HG03354 (cell line): ENCODE measurements around the gene AMH.

ENCODE experiments used
- ATAC-seq: cut with Tn5 transposase; IDR thresholded peaks from one replicate; pipeline ENCODE4 v1.9.1; 2021; ENCODE audit warnings: mild to moderate bottlenecking; ENCODE audit not compliant: unreplicated experiment, poor library complexity, severe bottlenecking

The AMH gene

DNA sequence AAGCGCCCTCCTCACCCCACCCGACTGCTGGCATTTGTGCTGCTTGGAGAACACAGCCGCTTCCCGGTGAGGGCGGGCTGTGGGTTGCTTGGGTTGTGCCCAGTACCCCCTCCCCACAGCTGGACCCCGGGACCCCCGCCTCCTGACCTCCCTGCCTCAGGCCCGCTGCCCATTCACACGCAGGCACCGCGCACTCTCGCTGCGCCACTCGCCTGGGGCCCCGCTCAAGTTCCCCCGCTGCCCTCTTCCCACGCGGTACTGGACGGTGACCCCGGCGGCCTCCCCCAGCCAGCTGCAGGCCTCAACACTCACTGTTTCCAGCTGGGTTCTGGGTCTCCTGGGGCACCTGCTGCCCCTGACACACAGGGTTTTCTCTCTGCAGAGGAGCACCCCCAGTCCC lies 29.4 kb upstream of the AMH start:
- no peak for ATAC-seq

DNA sequence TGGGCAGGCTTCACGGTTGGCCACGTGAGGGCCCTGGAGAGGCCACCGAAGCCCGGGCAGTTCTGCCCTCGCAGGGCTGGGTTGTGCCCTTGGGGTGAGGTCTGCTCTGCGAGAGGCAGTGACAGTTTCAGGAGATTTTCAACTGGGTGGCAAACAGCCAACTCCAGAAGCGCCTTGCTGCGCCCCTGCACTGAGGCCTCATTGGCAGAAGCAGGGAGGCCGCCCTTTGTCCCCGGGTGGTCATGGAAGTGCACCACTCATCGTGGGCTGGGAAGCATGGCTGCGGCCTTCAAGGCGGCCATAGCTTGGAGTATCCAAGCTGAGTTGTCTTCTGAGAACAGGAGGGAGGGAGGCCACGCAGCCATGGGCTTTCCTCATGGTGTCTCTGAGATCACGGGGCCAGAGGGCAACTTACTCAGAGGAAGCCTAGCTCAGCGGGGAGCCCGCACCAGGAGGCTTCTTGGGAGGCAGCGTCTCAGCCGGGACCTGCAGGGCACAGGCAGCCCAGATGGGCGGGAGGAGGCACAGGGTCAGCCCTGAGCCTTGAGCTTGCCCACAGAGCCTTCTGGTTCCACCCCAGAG lies 27.8 kb upstream of the AMH start:
- ATAC-seq = no peak

DNA sequence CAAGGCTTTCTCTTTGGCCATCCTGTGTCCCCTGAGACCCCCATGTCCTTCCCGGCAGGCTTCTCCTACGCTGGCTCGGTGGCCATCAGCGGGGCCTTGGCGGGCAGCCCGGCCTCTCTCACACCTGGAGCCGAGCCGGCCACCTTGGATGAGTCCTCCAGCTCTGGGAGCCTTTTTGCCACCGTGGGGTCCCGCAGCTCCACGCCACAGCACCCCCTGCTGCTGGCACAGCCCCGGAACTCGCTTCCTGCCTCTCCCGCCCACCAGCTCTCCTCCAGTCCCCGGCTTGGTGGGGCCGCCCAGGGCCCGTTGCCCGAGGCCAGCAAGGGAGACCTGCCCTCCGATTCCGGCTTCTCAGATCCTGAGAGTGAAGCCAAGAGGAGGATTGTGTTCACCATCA lies 27.2 kb upstream of the AMH start:
- ATAC-seq = no peak

DNA sequence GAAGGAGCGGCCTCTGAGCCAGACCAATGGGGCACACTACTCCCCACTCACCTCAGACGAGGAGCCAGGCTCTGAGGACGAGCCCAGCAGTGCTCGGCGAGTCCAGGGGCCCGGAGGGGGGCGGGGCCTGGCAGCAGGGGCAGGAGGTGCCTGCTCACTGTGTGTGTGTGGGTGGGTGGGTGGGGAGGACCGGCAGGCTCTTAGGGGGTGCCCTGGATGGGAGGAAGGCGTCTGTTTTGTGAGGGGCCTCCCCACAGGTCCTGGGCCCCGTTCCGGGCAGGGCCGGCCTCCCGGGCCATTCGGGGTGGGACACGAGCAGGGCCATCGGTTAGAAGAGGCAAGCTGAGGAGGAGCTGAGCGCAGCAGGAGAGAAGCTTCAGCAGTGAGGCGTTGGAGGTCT lies 25.7 kb upstream of the AMH start:
- no peak for ATAC-seq

DNA sequence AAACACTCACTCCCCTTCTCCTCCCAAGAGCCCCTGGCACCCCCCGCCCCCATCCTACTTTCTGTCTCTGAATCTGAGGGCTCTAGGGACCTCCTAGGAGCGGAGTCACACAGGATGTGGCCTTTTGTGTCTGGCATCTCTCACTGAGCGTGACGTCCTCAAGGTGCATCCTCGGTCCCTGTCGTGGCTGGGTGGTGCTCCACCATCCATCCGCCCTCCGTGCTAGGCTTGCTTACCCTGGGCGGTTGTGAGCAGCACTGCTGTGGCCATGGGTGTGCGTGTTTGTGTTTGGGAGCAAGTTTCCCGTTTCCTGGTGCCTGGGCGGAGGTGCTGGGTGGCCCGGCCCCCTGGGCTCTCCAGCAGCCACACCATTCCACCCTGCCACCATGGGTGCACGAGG lies 25.2 kb upstream of the AMH start:
- no peak for ATAC-seq

DNA sequence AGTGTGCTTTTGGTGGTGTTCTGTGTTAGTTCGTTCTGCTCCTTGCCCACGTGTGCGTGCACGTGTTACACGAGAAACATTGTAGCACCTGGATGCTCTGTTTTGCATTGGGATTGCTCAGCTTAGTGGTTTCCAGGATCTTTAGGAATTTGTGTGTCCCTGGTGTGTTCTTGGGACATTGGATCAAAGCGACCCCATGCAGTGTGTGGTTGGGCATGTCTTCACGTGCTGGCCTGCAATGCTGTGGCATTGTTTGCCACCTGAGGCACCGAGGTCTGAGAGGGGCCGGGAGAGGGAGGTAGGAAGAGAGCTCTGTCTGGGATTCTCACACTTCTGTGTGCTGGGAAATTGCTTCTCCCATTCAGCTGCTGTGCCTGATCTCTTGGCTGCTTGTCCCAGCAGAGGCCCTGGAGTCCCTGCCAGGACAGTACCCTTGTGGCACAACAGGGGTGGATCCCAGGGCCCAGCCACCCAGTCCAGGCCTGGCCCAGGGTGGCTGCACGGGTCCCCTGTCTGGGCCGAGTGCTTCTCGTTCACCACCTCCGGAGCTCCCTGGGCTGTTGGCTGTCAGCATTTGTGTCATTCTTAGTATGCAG lies 24.3 kb upstream of the AMH start:
- ATAC-seq = no peak

GRCh38 chr19:2225415-2226050 lies 23.6 kb upstream of the AMH start:
- no peak for ATAC-seq

GRCh38 chr19:2226051-2226839 lies 22.9 kb upstream of the AMH start:
- ATAC-seq = no peak

DNA sequence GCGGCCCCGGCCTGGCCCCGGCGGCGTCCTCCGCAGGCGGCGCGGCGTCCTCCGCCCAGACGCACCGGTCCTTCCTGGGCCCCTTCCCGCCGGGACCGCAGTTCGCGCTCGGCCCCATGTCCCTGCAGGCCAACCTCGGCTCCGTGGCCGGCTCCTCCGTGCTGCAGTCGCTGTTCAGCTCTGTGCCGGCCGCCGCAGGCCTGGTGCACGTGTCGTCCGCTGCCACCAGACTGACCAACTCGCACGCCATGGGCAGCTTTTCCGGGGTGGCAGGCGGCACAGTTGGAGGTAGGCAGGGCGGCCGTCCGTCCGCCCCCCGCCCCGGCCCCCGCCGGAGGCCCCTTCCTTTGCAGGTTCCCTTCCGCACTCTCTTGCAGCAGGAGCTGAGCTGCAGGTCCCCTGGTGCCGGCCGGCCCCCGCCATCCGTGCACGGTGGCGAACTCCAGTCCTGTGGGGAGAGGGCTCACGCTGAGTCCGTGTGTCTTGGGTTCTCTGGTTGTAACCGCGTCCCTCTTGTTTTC lies 22.2 kb upstream of the AMH start:
- no peak for ATAC-seq

DNA sequence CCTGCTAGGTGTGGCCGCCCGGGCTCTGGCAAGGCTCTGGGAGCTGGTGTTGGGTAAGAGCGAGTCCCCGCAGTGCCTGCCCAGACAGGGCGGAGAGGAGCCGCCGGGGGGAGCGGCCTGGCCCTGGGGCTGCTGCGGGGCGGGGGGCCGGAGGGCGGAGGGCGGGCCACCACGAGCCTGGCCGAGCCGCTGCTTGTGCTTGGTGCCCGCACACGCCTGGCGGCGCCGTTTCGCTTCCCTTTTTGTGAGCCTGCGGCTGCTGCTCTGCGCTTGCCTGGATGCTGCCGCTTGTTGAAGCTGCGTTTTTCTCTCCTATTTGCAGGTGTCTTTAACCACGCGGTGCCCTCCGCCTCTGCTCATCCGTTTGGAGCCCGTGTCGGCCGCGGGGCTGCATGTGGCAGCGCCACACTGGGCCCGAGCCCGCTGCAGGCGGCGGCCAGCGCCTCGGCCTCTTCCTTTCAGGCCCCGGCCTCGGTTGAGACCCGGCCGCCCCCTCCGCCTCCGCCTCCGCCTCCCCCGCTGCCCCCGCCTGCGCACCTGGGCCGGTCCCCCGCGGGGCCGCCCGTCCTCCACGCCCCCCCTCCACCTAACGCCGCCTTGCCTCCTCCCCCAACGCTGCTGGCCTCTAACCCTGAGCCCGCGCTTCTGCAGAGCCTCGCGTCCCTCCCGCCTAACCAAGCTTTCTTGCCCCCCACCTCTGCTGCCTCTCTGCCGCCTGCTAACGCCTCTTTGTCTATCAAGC lies 21.5 kb upstream of the AMH start:
- ATAC-seq = no peak

DNA sequence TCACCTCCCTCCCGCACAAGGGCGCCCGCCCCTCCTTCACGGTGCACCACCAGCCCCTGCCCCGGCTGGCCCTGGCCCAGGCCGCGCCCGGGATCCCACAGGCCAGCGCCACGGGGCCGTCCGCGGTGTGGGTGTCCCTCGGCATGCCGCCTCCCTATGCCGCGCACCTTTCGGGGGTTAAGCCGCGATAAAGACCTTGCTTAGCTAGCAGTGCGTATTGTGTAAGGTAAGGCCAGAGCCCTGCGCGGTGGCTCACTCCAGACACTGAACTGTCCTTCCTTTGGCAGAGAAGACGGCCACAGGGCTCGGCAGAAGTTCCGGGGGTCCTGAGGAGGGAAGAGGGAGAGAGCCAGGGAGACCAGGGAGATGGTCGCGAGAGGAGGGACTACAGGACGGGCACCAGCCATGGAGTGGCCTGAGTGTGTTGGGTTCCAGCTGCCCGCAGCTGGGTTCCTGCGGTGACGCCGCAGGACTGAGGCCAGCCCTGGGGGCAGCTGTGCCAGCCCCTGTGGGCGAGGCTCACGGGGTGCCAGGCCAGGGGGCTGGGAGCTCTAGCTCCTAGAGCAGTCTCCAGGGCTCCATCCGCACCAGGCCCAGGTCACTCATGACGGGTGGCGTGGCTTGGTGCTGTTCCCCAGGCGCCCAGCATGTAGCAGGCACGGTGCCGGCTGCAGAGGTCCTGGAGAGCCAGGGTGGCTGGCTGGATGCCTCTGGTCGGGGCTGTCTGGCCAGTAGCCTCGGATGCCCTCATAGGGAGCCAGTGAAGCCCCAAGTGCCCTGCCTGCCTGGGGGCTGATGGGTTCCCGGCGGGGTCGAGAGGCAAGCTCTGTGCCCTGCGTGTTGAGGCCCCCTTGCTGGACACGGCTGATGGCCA lies 20.7 kb upstream of the AMH start:
- no peak for ATAC-seq

DNA sequence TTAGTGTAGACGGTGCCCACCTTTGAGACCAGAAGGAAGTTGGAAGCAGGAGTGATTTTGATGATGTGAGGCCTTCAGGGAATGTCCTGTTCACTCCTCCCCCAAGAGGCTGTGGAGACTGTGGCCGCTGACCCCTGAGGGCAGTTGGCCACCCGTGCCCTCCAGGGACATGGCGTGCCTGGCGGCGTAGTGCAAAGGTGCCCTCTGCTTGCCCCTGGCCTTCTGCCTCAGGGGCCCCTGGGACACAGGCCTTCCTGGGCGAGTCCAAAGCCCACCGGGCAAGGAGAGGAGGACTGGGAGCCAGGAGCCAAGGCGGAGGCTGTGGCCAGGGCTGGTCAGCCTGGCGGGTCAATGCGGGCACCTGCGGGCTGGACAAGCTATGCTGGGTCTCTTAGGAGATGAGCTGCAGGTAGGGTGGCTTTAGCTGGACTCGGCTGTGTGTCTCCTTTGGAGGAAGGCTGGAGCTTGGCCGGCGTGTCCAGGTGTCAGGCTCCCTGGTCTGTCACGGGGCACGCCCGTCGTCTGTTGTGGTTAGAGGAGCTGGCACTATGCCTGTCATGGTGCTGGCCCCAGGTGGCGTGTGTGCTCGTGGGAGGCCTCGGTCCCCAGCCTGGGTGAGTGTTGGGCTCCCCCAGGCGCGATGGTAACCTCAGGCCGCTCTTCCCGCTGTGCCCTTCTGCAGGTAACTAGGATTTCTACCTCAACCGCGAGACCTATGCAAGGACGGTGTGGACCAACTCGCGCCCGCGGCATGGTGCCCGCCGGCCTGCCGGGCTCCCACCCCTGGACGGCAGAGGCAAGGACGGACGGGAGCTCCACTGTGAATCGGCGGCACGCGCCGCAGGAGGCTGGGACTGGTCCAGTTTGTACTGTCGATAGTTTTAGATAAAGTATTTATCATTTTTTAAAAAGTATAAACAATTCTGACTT lies 19.8 kb upstream of the AMH start:
- ATAC-seq = no peak

DNA sequence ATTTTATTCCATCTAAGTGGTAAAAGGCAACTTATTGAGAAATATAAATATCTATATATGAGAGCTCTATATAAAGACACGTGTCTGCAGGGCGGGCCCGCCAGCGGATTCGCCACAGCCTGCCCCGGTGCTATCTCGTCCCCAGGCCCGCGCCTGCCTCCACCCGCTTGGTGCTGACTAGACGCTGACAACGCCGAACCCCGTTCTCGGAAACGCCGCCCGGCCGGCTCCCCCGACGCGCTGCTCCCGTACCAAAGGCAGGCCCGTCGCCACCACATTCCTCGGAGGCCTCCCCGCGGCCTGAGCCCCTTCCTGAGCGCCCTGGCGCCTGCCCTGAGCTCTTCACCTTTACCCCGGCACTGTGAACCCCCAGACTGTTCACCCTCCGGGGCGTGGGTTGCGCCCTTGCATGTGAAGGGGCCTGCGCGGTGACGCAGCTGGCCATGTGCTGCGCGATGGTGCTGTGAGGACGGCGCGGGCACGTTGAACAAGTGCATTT lies 19.0 kb upstream of the AMH start:
- ATAC-seq = no peak

DNA sequence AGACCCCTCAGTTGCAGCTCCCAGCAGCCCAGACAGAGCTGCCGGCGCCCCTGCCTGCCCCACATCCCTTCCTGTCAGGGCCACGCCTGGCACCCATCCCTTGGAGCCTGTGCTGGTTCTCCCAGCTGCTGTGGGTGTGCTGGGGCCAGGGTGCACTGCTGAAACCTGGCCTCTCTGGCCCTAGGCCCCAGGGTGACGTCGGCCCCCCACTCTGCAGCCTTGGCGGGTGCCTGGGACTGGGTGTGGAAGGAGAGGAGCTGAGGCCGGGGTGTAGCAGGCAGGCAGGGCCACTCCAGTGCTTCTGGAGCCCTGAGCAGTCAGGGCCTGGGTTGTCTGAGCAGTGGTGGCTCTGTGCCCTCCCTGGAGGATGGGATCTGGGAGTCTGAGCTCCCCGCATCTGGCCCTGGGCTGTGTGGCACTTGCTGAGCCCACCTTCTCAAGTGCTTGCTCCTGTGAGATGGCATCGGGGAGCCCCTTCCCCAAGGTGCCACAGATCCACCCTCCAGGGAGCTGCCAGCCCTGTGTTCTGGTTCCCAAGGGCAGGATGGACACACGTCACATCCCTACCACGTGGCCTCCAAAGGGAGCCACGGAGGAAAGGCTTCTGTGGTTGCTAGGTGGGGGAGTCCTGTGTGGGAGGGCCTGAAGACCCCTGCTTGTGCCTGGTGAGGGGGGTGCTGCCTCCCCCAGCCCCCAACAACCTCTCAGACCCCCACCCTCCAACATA lies 18.2 kb upstream of the AMH start:
- no peak for ATAC-seq

DNA sequence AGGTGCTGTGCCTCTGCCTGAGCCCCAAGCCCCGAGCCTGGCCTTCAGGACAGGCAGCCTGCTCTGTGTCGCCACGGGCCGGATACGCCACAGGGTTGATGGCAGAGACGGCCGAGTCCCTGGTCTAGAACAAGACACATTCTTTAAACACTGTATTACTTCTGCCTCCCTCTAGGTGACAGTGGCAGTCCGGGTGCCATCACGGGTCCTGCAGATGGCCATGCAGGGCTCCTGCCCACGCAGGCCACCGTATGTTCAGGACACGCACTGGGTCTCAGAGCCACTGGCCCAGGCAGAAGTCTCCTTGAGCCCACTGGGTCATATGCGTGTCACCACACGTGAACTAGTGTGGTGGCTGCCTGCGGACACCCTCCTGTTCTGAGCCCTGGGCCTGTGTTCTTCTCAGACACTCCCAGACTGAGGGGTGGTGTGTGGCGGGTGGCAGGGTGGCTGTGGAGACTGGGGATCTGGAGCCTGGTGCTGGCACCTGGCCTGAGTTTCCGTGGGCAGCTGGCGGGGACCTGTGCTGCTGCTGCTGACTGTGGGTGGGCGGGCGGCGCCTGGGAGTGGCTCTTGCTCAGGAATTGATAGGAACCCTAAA lies 17.4 kb upstream of the AMH start:
- ATAC-seq = no peak

DNA sequence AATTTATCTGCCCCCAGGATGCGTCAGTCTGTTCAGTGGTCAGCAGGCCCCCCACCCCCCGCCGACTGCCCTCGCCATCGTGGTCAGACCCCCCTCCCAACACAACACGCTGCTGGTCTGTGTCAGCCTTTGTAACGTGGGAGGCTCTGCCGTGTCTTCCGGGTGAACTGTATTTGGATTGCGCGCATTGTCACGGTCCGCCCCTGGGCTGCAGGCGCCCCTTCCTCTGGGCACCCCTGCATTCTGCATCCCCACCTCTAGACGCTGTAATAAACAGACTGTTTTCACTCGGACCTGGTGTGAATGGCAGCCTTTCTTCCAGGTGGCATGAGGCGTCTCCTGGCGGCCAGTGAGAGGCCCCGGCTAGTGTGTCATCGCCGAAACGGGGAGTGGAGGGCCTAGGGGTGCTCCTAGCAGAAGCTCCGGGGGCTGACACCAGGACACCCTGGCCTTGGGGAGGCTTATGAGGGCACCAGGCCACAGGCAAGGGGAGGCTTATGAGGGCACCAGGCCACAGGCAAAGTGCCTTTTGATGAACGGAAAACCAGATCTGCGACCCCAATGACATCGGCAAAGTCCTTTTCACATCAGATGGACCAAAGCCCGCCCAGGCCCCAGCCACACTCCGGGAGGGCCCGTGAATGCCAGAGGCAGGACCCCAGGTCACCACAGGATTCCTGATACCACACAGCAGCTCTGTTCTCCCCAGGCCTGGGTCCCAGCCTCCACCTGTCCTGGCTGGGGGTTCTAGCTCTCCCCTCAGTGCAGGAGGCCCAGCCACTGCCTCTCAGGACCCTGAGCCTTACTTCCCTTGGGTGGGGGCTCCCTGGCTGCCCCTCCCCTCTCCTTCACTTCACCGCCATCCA lies 16.6 kb upstream of the AMH start:
- no peak for ATAC-seq
